H9 (cell line): ENCODE measurements around the gene NT5C3B. TPM values are rescaled to one million over a fixed set of nuclear protein-coding genes. Genes with fewer than 3 reads are reported as not detected.
A peak's percentile ranks its signal among the peaks of the same experiment; 100 is the strongest.

ENCODE experiments used
- DNase-seq: peaks from one replicate; pipeline ENCODE4 v3.0.0-alpha.2; 2017
- H2AFZ ChIP-seq: one replicate; pipeline ENCODE4 v1.6.1; 2013; ENCODE audit warnings: mild to moderate bottlenecking, low read length, control low read depth, moderate library complexity
- H2AK5ac ChIP-seq: 2 replicates; pipeline ENCODE4 v1.6.1; 2013; ENCODE audit warnings: low read length, control low read depth, mixed read lengths; ENCODE audit not compliant: insufficient read length
- H2BK120ac ChIP-seq: one replicate; pipeline ENCODE4 v1.6.1; 2013; ENCODE audit warnings: low read depth, mild to moderate bottlenecking, low read length, control low read depth, inconsistent platforms; ENCODE audit not compliant: poor library complexity, severe bottlenecking
- H2BK12ac ChIP-seq: 2 replicates; pipeline ENCODE4 v1.6.1; 2013; ENCODE audit warnings: low read length, control low read depth, mixed read lengths, low read depth; ENCODE audit not compliant: insufficient read length
- H2BK15ac ChIP-seq: 2 replicates; pipeline ENCODE4 v1.6.1; 2013; ENCODE audit warnings: low read depth, low read length, control low read depth
- H2BK20ac ChIP-seq: one replicate; pipeline ENCODE4 v1.6.1; 2013; ENCODE audit warnings: low read depth, mild to moderate bottlenecking, low read length, control low read depth, inconsistent platforms; ENCODE audit not compliant: poor library complexity, severe bottlenecking
- H2BK5ac ChIP-seq: 2 replicates; pipeline ENCODE4 v1.6.1; 2013; ENCODE audit warnings: low read length, control low read depth, mixed read lengths; ENCODE audit not compliant: insufficient read length
- H3K14ac ChIP-seq: 2 replicates; pipeline ENCODE4 v1.6.1; 2013; ENCODE audit warnings: low read length, control low read depth; ENCODE audit not compliant: insufficient read depth
- H3K18ac ChIP-seq: 2 replicates; pipeline ENCODE4 v1.6.1; 2013; ENCODE audit warnings: low read depth, mild to moderate bottlenecking, mixed read lengths, low read length, control low read depth; ENCODE audit not compliant: insufficient read length
- H3K23ac ChIP-seq: 2 replicates; pipeline ENCODE4 v1.6.1; 2013; ENCODE audit warnings: low read length, control low read depth, mixed read lengths, low read depth; ENCODE audit not compliant: insufficient read length
- H3K23me2 ChIP-seq: 2 replicates; pipeline ENCODE4 v1.6.1; 2013; ENCODE audit warnings: low read depth, mild to moderate bottlenecking, mixed read lengths, low read length, control low read depth; ENCODE audit not compliant: insufficient read length, poor library complexity, severe bottlenecking
- H3K27ac ChIP-seq: 2 replicates; pipeline ENCODE4 v1.5.1; 2013; ENCODE audit warnings: low read length, control low read depth, mixed read lengths, low read depth; ENCODE audit not compliant: insufficient read length
- H3K27me3 ChIP-seq: 2 replicates; pipeline ENCODE4 v1.6.1; 2013; ENCODE audit warnings: low read length, control low read depth, inconsistent platforms; ENCODE audit not compliant: insufficient read depth
- H3K4ac ChIP-seq: 2 replicates; pipeline ENCODE4 v1.6.1; 2013; ENCODE audit warnings: low read depth, mild to moderate bottlenecking, control low read depth, inconsistent platforms, low read length, moderate library complexity
- H3K4me1 ChIP-seq: 2 replicates; pipeline ENCODE4 v1.6.1; 2013; ENCODE audit warnings: low read length, control low read depth, inconsistent platforms; ENCODE audit not compliant: insufficient read depth
- H3K4me2 ChIP-seq: 2 replicates; pipeline ENCODE4 v1.6.1; 2013; ENCODE audit warnings: low read length, control low read depth, mixed read lengths; ENCODE audit not compliant: insufficient read length, insufficient read depth
- H3K56ac ChIP-seq: 2 replicates; pipeline ENCODE4 v1.6.1; 2013; ENCODE audit warnings: low read depth, mild to moderate bottlenecking, mixed read lengths, low read length, control low read depth; ENCODE audit not compliant: insufficient read length
- H3K79me1 ChIP-seq: 2 replicates; pipeline ENCODE4 v1.6.1; 2013; ENCODE audit warnings: low read depth, mild to moderate bottlenecking, moderate library complexity, low read length, control low read depth, inconsistent platforms; ENCODE audit not compliant: insufficient read depth, poor library complexity, severe bottlenecking
- H3K79me2 ChIP-seq: 2 replicates; pipeline ENCODE4 v1.6.1; 2013; ENCODE audit warnings: low read length, control low read depth, inconsistent platforms; ENCODE audit not compliant: insufficient read depth
- H3K9ac ChIP-seq: 2 replicates; pipeline ENCODE4 v1.6.1; 2013; ENCODE audit warnings: low read length, control low read depth, mixed read lengths; ENCODE audit not compliant: insufficient read length; ENCODE audit errors: extremely low read depth
- H3K9me3 ChIP-seq: one replicate; pipeline ENCODE4 v1.6.1; 2013; ENCODE audit warnings: low read depth, low read length, inconsistent platforms; ENCODE audit not compliant: control insufficient read depth
- H3T11ph ChIP-seq: one replicate; pipeline ENCODE4 v1.6.1; 2013; ENCODE audit warnings: mild to moderate bottlenecking, low read length, control low read depth, inconsistent platforms
- H4K20me1 ChIP-seq: one replicate; pipeline ENCODE4 v1.6.1; 2013; ENCODE audit not compliant: control insufficient read depth, insufficient read length, insufficient read depth
- H4K5ac ChIP-seq: 2 replicates; pipeline ENCODE4 v1.6.1; 2013; ENCODE audit warnings: low read depth, mild to moderate bottlenecking, mixed read lengths, low read length, control low read depth; ENCODE audit not compliant: insufficient read length
- H4K8ac ChIP-seq: replicated peaks from 2 replicates; pipeline ENCODE4 v1.6.1; 2013; ENCODE audit warnings: low read length, control low read depth, mixed read lengths, low read depth; ENCODE audit not compliant: insufficient read length
- H4K91ac ChIP-seq: 2 replicates; pipeline ENCODE4 v1.6.1; 2013; ENCODE audit warnings: low read depth, mild to moderate bottlenecking, moderate library complexity, mixed read lengths, low read length, control low read depth; ENCODE audit not compliant: insufficient read length
- H3K27ac Mint-ChIP-seq, 3 experiments: 2 replicates in 2 of 3; 3 replicates in 1 of 3; pipeline ENCODE4 v1.8.0; 2020 to 2021; ENCODE audit warnings: mixed read lengths in 3 of 3, mild to moderate bottlenecking in 1 of 3, moderate library complexity in 1 of 3
- H3K27me3 Mint-ChIP-seq: 2 replicates; pipeline ENCODE4 v1.8.0; 2021; ENCODE audit warnings: low read depth, mild to moderate bottlenecking, moderate library complexity, mixed read lengths
- H3K36me3 Mint-ChIP-seq, 3 experiments: 2 replicates in 2 of 3; 3 replicates in 1 of 3; pipeline ENCODE4 v1.8.0; 2020 to 2021; ENCODE audit warnings: low read depth in 3 of 3, mixed read lengths in 3 of 3; ENCODE audit not compliant: insufficient read depth in 1 of 3
- H3K4me1 Mint-ChIP-seq, 2 experiments: 2 replicates each; pipeline ENCODE4 v1.8.0; 2020; ENCODE audit warnings: mixed read lengths in 2 of 2
- H3K4me3 Mint-ChIP-seq, 2 experiments: 2 replicates in 1 of 2; 3 replicates in 1 of 2; pipeline ENCODE4 v1.8.0; 2020 to 2021; ENCODE audit warnings: mild to moderate bottlenecking in 2 of 2, mixed read lengths in 2 of 2, moderate library complexity in 1 of 2
- H3K9me3 Mint-ChIP-seq, 2 experiments: 2 replicates in 1 of 2; 3 replicates in 1 of 2; pipeline ENCODE4 v1.8.0; 2020; ENCODE audit warnings: mild to moderate bottlenecking in 2 of 2, mixed read lengths in 2 of 2, moderate library complexity in 1 of 2
- WGBS: extraction: QIAGEN DNeasy Blood & Tissue Kit; methylation state at CpG from one replicate; pipeline ENCODE4 v1.1.7; 2013; ENCODE audit warnings: missing lambda C conversion rate, low lambda C conversion rate, mixed read lengths; ENCODE audit not compliant: insufficient read length; ENCODE audit errors: extremely low coverage; 5-methylcytosine and 5-hydroxymethylcytosine counted together
- total RNA-seq: library from RNA; stranded (reverse); gene quantifications from 2 replicates; pipeline ENCODE4 v1.2.1, GENCODE V29; 2021
- TF ChIP-seq, protein P1 (sequence below): fragments of 200-600 bp; sonication (generic); conservative IDR thresholded peaks from 3 replicates; pipeline ENCODE4 v1.8.0; 2021; ENCODE audit warnings: antibody characterized with exemption, mild to moderate bottlenecking

NT5C3B gene
- total RNA-seq, 1 experiment from 2014 or later = 76.1 TPM

- TF ChIP-seq, protein P1, sequence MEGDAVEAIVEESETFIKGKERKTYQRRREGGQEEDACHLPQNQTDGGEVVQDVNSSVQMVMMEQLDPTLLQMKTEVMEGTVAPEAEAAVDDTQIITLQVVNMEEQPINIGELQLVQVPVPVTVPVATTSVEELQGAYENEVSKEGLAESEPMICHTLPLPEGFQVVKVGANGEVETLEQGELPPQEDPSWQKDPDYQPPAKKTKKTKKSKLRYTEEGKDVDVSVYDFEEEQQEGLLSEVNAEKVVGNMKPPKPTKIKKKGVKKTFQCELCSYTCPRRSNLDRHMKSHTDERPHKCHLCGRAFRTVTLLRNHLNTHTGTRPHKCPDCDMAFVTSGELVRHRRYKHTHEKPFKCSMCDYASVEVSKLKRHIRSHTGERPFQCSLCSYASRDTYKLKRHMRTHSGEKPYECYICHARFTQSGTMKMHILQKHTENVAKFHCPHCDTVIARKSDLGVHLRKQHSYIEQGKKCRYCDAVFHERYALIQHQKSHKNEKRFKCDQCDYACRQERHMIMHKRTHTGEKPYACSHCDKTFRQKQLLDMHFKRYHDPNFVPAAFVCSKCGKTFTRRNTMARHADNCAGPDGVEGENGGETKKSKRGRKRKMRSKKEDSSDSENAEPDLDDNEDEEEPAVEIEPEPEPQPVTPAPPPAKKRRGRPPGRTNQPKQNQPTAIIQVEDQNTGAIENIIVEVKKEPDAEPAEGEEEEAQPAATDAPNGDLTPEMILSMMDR = no peak
- H2AK5ac ChIP-seq = no peak overlapping the region
- H3T11ph ChIP-seq = no peak overlapping the region
- no peak overlapping the region for H4K91ac ChIP-seq
- H3K4me3 Mint-ChIP-seq = no peak overlapping the region
- H3K27ac Mint-ChIP-seq = peak overlapping the region in 1 of 3 experiments; percentile 62; a peak in 2 of 7 replicates
- WGBS = no CpG with 5 or more reads among the region's 6 CpGs
- no peak overlapping the region for H4K8ac ChIP-seq
- no peak for DNase-seq
- H3K36me3 Mint-ChIP-seq = peaks cover 68 to 95% (median 84%) of the 10 kb centered on the region in 3 experiments
- no peak overlapping the region for H3K23ac ChIP-seq
- no peaks in the 10 kb centered on the region for H3K9me3 Mint-ChIP-seq
- H3K79me2 ChIP-seq = no peaks in the 10 kb centered on the region
- no peak overlapping the region for H2BK12ac ChIP-seq
- no peak overlapping the region for H3K4me2 ChIP-seq
- H3K4ac ChIP-seq = no peak overlapping the region
- no peaks in the 10 kb centered on the region; the same call in 1 of the 2 replicates for H3K27me3 Mint-ChIP-seq
- no peak overlapping the region for H2BK120ac ChIP-seq
- H3K4me1 Mint-ChIP-seq = peaks cover 0 to 13% of the 10 kb centered on the region in 2 experiments; a peak in 3 of 4 replicates
- H4K20me1 ChIP-seq = no peaks in the 10 kb centered on the region
- H2AFZ ChIP-seq = no peak overlapping the region
- no peak overlapping the region for H2BK20ac ChIP-seq
- no peaks in the 10 kb centered on the region for H3K9me3 ChIP-seq
- no peak overlapping the region for H4K5ac ChIP-seq
- no peak overlapping the region for H3K9ac ChIP-seq
- no peak overlapping the region for H3K18ac ChIP-seq
- H3K79me1 ChIP-seq = no peaks in the 10 kb centered on the region
- H3K56ac ChIP-seq = no peak overlapping the region
- no peak overlapping the region for H3K14ac ChIP-seq
- H3K23me2 ChIP-seq = no peaks in the 10 kb centered on the region
- H2BK15ac ChIP-seq = no peak overlapping the region
- no peaks in the 10 kb centered on the region for H3K4me1 ChIP-seq
- no peak overlapping the region for H3K27ac ChIP-seq
- H2BK5ac ChIP-seq = no peak overlapping the region
- no peaks in the 10 kb centered on the region for H3K27me3 ChIP-seq
Measured at GRCh38 chr17:41882756-41883155, 46.7 kb upstream of the NT5C3B start.
